HG03575 (cell line): ENCODE data around the gene TTLL11.

Experiments
- ATAC-seq: cut with Tn5 transposase; IDR thresholded peaks from one replicate; pipeline ENCODE4 v1.9.1; 2021; ENCODE audit not compliant: unreplicated experiment, insufficient number of reproducible peaks, low FRiP score; ENCODE audit errors: extremely low read depth

Gene TTLL11

DNA sequence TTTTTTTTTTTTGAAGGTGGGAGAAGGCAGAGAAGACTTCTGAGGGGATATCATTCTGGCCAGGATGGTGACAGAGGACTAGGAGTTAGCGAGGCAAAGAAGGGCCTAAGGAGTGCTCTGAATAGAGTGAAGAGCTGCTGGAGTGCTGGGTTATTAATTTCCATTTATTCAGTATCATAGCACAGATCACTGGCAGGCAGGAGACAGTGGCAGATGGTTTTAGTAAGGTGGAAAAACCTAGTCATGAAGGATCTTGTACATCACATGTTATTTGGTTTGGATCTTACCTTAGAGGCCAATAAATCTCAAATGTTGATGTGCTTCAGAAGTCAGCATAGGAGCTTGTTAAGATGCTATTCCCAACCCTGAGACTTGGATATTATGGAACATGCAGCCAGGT, 165.5 kb downstream of the TTLL11 start:
- no peak for ATAC-seq

DNA sequence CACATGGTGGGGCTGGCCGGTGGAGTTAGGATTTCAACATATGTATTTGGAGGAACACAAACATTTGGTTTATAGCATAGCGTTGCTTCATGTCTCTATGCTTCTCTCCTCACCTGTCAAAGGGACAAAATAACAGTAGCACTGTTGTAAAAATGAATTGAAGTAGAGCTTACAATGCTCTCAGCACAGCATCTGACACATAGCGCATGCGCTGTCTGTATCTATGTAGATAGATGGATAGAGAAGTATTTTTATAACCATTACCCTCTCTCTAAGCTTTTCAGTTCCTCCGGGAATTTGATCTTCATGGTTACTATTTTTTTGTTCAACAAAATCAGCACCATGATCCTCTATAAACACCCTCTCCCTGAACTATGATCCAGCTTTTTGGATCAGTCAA, 166.0 kb downstream of the TTLL11 start:
- ATAC-seq = no peak

DNA sequence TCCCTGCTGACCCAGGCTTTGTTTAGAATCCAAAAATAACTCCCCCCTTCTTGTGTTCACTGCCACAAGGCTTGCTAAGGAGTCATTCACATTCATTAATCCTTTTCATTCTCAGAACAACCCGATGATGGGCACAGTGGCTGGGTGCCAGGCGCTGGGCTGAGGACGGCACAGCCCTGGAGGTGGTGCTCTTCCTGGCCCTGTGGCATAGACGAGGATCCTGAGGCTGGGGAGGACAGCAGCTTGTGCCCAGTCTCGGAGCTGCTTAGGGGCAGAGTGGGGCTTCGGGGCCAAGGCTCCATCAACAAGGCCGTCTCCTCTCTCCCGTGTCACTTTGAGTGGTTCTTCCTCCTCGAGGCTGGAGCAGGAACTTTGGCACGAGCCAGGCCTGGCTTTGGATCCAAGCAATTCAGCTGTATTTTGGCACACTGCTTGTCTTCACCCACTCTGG, 166.7 kb downstream of the TTLL11 start:
- ATAC-seq = no peak

DNA sequence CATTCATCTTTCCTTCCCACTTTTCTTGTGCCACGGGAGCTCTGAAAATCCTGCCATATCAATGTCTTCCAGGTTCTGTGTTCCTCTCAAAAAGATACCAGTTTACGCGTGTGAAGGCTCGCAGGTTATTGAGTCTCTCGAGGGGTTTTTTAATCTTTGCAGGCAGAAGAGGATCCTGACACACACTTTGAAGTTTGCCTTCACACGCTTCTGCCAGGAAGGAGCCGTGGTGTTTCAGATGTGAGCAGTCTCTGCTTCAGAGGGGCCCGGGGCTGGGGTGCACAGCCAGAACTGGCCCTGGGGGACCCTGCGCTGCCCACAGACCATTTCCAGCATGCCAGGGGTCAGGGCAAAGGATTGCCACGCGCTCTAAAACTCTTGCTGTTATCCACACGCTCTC, 167.2 kb downstream of the TTLL11 start:
- ATAC-seq = no peak

DNA sequence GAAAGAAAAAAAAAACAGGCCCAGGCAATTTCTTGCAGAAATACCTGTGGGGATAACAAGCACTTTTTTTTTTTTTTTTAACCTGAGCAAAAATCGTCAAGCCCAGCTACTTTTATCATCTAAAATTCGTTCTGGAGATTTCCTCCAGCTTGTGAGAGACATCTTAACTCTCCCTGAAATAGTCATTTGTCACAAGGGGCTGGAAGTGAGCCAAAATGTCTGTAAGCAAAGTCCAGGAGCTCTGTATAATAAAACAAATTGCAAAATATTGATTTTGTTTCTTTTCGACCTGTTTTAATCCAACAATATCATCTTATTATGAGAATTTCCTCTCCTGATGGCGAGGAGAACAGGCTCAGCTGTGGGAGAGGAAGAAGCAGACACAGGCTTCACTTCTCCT, 168.4 kb downstream of the TTLL11 start:
- ATAC-seq = no peak

DNA sequence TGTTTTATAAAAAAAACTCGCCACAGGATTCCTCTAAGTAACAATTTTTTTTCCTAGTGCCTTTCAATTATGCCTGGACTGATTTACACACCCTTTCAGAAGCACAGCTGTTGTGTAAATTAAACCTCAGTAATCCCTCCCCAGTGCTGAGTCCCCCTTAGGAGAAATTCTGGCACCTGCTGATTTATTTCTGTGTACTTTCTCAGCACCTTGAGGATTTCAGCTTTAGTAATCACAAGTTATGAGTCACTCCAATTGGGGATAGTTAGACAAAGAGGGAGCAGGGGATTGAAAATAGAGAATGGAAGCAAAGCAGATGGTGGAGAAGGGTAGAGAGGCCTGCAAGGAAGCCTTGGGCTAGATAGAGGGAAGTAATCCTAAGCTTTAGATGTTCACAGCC, 171.7 kb downstream of the TTLL11 start:
- no peak for ATAC-seq

DNA sequence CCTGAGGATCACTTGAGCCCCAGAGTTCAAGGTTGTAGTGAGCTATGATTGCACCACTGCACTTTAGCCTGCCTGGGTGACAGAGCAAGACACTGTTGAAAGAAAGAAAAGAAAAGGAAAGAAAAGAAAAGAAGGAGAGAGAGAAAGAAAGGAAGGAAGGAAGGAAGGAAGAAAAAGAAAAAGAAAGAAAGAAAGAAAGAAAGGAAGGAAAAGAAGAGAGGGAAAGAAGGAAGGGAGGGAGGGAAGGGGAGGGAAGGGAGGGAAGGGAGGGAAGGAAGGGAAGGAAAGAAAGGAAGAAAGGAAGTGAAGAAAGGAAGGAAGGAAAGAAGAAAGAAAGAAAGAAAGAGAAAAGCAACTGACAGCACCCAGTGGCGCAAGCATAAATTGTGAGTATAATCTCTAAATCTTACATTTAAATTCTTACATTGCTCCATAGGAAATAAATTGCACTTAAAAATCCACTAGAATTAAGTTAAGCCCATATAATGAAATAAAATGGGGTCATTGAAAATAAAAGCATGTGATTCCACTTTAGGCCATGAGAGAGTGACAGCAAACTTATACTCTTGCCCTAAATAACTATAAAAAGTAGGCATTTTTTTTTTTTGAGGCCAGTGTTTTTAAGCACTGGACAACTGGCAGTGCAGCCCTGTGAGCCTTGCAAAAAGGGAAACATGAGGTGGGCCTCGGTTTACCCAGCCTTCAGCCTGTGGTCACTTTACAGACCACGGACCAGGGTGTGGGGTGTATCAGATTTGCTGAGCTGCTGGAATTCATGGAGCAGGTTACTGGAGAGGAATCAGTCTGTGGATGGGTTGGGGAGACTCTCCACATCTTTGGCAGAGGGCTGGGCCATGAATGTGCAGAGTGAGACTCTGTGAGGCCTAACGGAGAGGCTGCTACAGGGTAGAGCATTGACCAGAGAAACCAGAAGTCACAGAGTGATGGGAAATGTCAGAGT, 175.5 kb downstream of the TTLL11 start:
- ATAC-seq = no peak

DNA sequence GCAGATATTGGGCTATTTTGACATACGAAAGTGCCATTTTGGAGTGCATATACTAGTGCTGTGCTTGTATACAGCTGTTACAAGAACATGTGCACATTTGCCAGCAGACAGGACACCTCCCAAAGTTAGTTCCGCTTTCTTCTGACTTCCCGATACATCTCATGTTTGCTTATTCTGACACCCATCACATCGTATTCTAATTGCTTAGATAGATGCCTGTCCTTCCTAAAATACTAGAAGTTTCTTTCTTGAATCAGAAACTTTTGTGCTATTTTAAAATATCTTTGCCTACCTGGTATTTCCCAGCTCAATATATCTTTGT, 177.8 kb downstream of the TTLL11 start:
- no peak for ATAC-seq

DNA sequence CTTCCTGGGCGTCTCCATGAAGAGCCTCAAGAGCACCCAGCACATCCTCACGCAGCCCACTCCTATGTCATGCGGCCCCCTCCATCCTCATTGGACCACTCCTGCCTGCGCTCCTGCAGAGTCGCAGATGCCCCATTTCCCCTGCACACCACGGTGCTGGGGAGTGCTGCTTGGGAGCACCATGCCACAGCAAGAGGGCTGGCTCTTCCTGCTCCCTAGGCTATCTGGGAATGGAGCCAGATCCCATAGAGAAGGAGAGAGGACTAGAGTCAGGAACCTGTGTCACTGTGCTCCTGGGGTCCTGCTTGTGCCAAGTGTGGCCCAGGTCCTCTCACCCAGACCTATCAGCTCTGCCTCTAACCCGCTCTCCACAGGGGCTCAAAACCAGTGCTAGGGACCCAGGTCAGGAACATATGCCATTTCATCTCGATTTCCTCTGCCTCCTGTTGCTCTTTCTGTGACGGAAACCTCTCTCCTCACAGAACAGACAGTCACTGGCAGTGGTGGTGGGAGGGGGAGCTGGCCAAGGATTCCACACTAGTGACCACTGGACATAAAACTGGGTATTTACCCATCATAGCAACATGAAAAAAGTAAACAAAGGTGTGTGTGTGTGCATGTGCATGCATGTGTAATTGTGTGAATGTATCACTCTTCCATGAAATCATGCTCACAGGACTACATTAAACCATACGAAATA, 178.4 kb downstream of the TTLL11 start:
- ATAC-seq = no peak

DNA sequence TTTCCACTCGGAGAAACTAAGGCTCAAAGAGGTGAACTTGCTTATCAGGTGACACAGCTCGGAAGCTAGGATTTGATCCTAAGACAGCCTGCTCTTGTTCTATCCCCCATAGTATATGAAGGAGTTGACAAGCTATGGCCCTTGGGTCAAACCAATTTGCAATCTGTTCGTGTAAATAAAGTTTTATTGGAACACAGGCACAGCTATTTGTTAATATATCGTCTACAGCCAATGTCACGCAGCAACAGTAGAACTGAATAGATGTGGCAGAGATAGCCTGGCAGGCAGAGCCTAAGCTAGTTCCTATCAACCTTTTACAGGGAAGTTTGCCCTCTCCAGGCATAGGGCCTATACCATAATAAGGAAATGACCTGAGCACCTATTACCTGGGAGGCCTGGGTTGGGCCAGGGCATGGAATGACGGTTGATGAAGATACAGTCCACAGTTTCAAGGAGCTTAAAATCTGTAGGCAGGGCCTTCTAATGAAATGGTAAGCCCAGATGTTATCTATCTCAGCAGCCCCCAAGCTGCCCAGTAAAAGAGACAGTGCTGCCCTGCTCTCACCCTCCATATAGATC, 179.0 kb downstream of the TTLL11 start:
- no peak for ATAC-seq

DNA sequence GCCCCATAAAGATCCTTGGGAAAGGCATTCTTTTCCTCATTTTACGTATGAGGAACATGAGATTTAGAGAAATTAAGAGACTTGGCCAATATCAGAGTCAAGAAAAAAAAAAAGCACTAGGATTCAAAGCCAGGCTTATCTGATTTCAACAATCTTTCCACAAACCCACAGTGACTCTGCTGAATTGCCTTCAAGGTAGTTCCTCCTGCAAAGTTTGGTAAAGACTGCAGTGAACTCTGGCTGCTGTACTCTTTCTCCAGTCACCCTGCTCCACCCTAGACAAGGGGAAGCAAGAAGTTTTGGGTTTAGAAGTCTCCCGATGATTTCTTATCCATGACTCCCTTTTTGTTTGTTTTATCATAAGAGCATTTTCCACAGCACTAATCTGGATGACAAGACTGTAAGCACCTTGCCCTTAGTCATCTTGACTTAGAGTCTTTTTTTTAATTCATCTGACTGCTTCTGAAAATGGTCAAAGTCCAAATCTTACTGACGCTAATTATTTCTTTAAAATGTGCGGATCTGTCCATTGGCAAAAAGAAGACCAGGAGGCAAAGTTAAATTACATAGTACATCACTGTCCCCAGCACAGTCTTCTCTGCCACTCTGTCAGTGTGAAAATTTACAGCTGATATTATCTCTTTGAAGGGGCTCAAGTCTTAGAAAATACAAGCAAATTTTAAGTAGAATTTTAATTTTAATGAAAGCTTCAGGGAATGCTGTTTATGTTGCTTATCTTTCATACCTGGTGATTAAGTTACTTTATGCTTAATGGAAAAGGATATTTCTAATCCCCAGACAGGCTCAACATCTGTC, 180.1 kb downstream of the TTLL11 start:
- ATAC-seq = no peak

DNA sequence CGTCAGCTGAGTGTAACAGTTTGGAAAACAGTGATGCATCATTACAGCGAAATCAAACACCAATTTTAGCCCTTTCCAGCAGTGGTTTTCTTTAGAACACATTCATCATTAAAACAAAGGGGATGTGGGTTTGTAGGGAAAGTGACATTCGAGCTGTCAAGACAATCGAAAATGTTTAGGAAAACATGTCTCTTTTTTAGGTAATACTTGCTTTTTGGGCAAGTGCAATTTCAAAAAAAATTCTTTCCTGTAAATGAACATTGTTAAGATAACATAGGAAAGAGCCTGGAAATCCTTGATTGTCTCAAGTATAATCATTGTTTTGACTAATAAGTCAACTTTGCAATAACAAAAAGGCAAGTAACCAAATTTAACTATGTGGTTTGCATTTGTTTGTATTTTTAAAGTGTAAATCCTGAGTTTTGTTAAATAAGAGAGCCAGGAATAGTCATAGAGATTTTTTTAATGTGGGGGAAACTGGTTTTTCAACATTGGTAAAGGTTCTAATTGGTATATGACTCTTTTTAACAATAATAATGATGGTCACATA, 182.5 kb downstream of the TTLL11 start:
- no peak for ATAC-seq

DNA sequence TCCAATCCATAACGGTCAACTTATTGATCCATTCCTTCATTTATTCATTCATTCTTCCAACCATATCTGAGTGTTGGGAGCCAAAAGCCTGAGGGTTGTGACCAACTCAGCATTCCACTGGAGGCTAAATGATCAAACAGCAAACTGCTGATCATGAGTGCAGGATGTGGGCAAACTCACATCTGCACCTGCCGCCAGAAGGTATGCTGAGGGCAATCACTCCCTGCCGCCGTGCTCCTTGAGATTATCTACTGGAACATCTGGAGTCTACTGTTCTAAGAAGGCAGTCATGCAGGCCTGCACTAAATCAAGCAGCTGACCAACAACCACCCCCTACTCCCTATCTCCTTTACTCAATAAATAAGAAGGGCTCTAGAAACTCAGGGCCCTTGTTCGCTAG, 184.0 kb downstream of the TTLL11 start:
- no peak for ATAC-seq

DNA sequence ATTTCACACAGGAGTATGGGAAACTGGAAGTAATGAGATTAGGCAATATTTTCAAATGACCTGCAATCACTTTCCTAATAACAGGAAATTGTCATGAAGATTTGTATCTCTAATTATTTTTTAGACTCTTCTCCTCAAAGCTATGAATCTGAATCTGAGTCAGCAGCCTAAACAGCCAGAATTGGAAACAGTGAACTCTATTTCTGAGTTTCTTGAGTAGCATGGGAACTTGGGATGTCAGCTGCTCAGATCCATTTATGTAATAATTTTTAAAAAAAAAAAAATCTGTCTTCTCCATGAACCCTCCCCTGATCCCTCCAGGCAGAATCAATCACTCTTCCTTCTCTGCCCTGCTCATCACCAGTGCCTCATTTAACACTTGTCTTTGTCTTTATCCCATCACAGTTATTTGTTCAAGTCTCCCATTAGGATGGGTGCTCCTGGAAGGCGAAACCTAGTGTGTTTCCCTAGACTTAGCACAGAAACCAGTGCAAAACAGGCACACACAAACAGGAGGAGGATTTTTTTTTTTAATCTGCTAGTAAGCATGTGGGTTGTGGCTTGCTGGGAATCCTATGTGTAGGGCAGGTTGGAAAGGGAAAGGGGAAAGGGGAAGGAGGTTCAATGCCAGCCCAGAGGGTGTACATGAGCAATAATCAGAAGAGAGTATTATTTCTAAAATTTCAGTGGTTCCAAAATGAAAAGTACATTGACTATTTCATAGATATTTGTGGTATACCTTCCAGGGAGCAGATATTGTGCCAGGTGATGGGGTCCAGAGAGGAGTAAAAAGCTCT, 186.8 kb downstream of the TTLL11 start:
- no peak for ATAC-seq

DNA sequence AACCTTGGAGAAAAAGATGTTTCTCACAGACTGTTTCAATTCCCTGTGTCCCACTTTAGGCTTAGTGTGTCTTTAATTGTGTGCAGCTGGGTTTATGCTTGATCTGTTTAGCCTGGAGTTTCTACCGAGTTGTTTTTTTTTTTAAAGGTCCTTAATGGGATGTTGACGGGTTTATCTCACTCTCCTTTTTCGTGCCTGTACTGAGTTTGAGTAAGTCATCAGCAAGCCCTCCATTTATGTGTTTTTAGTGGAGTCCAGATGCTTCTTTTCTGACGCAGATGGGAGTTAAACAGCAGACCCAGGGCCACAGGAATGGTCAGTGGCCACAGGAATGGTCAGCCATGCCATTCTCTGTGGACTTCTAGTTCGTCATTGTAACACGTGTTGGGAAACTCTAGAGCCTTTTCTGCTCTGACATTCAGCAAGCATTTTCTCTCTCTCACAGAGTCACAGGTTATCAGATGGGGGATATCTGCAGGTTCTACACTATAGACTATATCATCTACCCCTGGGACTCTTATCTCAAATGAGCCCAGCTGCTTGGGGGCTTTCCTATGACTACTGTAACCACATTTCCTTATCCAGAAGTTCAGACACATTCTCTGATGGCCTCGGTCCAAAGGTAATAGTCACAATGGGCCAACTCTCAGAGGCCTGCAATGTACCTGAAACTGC, 190.5 kb downstream of the TTLL11 start:
- ATAC-seq = no peak

DNA sequence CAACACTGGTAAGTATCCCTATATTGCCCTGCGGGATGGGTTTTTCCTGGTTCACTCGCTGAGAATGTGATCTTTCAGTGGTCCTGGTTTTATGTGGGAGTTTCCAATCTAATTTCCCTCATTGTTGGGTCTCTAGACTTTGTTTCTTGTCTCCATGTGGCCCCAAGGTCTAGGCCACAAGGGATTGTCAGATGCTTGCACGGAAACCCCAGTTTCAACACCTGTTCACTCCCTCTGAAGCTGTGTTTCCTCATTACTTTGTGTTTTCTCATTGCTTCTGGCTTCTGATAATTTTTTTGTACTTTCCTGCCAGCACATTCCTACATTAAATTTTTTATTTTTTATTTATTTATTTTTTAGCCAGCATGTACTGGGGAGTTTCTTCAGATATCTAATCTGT, 191.5 kb downstream of the TTLL11 start:
- ATAC-seq = no peak

DNA sequence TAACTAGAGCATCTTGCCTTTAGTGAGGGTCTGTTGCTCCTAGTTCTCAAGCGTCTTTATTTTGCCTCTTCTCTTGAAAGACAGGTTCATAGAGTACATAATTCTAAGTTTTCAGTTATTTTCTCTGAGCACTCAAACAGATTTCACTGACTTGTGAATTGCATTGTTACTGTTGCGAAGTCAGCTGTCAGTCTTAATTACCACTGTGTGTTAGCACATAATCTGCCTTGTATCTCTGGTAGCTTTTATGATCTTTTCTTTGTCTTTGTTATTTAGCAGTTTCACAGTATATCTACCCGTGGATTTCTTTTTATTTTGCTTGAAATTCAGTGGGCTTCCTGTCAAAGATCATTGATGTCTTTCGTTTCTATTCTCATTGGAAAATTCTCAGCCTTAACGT, 192.9 kb downstream of the TTLL11 start:
- ATAC-seq = no peak

DNA sequence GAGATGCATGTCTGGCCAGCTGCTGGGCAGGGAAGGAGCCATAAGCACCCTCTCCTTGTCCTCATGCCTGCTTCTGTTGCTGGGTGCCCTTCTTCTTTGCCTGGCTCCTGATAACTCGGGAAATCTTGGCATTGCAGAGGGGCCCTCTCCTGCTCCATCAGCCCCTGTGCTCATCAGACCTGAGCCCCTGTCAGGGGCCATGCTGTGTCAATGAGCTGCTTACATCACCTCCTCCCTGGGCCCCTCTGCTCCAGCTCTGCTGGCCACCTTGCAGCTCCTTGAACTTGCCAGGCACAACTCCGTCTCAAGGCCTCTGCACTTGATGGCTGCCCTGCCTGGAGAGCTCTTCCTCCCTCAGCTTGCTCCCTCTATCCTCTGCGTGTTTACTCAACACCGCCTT, 194.3 kb downstream of the TTLL11 start:
- no peak for ATAC-seq
